SK-N-SH (cell line): ENCODE results near the gene GAMT. TPM values are rescaled to one million over a fixed set of nuclear protein-coding genes. Genes with fewer than 3 reads are reported as not detected.

ENCODE experiments used
- CTCF ChIA-PET: fragments of 300-600, 350-600 bp; formaldehyde crosslinking; extraction: SDS; loops from one replicate; lab custom pipeline; 2021; lab: Yijun Ruan, JAX
- POLR2A ChIA-PET: fragments of 350-600 bp; sonication (Branson Sonifier 250); formaldehyde crosslinking; extraction: SDS; loops from one replicate; lab custom pipeline; 2020; ENCODE audit warnings: antibody characterized with exemption, inconsistent platforms; lab: Yijun Ruan, JAX
- DNase-seq: peaks from one replicate; pipeline ENCODE4 v3.0.0; 2012
- H2AFZ ChIP-seq: fragments of 200-600 bp; sonication (generic); 2 replicates; pipeline ENCODE4 v1.8.1; 2016; ENCODE audit warnings: antibody characterized with exemption, mild to moderate bottlenecking, low read depth
- H3F3A ChIP-seq: fragments of 200-600 bp; sonication (generic); replicated peaks from 2 replicates; pipeline ENCODE3; 2016; ENCODE audit warnings: antibody characterized with exemption, mild to moderate bottlenecking; ENCODE audit not compliant: insufficient read depth
- H3K27ac ChIP-seq, 2 experiments: fragments of 200-500 bp in 1 of 2; fragments of 200-600 bp in 1 of 2; sonication (Bioruptor generic) in 1 of 2; sonication (generic), shearing (Covaris generic) in 1 of 2; 2 replicates each; pipeline versions ENCODE4 v1.5.1 to v1.6.1; 2014 to 2016; ENCODE audit warnings: low read depth in 2 of 2, inconsistent platforms in 1 of 2, low read length in 1 of 2, mild to moderate bottlenecking in 1 of 2, mixed read lengths in 1 of 2
- H3K27me3 ChIP-seq: fragments of 200-600 bp; sonication (generic), shearing (Covaris generic); 2 replicates; pipeline ENCODE4 v1.6.1; 2016; ENCODE audit warnings: mixed run types; ENCODE audit not compliant: insufficient read depth
- H3K36me3 ChIP-seq, 2 experiments: fragments of 200-500 bp in 1 of 2; fragments of 200-600 bp in 1 of 2; sonication (Bioruptor generic) in 1 of 2; sonication (generic) in 1 of 2; replicated peaks in 1 of 2; 2 replicates each; pipeline versions ENCODE3 to v1.5.1; 2014 to 2016; ENCODE audit warnings: low read length in 1 of 2, mild to moderate bottlenecking in 1 of 2; ENCODE audit not compliant: insufficient read depth in 2 of 2, control insufficient read depth in 1 of 2
- H3K4me1 ChIP-seq, 2 experiments: fragments of 200-500 bp in 1 of 2; fragments of 200-600 bp in 1 of 2; sonication (Bioruptor generic) in 1 of 2; sonication (generic), shearing (Covaris generic) in 1 of 2; 2 replicates each; pipeline versions ENCODE4 v1.5.1 to v1.6.1; 2014 to 2016; ENCODE audit warnings: low read depth in 1 of 2, low read length in 1 of 2, mixed run types in 1 of 2; ENCODE audit not compliant: insufficient read depth in 2 of 2, control insufficient read depth in 1 of 2
- H3K4me2 ChIP-seq: fragments of 200-600 bp; sonication (generic), shearing (Covaris generic); 2 replicates; pipeline ENCODE4 v1.6.1; 2017; ENCODE audit warnings: mixed run types
- H3K4me3 ChIP-seq, 2 experiments: fragments of 200-500 bp in 1 of 2; fragments of 200-600 bp in 1 of 2; sonication (Bioruptor generic) in 1 of 2; sonication (generic), shearing (Covaris generic) in 1 of 2; 2 replicates each; pipeline versions ENCODE4 v1.5.1 to v1.8.1; 2014 to 2016; ENCODE audit warnings: low read depth in 2 of 2, inconsistent platforms in 1 of 2, low read length in 1 of 2, mild to moderate bottlenecking in 1 of 2, mixed read lengths in 1 of 2, moderate library complexity in 1 of 2
- H3K79me2 ChIP-seq: fragments of 200-600 bp; sonication (generic); 2 replicates; pipeline ENCODE4 v1.8.1; 2017; ENCODE audit warnings: mild to moderate bottlenecking; ENCODE audit not compliant: insufficient read depth
- H3K9ac ChIP-seq: fragments of 200-600 bp; sonication (generic); 2 replicates; pipeline ENCODE4 v1.6.1; 2017; ENCODE audit warnings: mixed run types
- H3K9me2 ChIP-seq: fragments of 200-600 bp; sonication (generic); 2 replicates; pipeline ENCODE4 v1.6.1; 2017; ENCODE audit warnings: mixed run types
- H3K9me3 ChIP-seq: fragments of 200-600 bp; sonication (generic); 2 replicates; pipeline ENCODE4 v1.6.1; 2017; ENCODE audit warnings: mixed run types, mild to moderate bottlenecking, moderate library complexity
- H4K20me1 ChIP-seq: fragments of 200-600 bp; sonication (generic); 2 replicates; pipeline ENCODE4 v1.6.1; 2017; ENCODE audit warnings: mild to moderate bottlenecking, mixed run types; ENCODE audit not compliant: insufficient read depth
- ELF1 ChIP-seq: IDR thresholded peaks from 2 replicates; pipeline ENCODE4 v1.4.0; 2012
- EZH2phosphoT487 ChIP-seq: fragments of 200-600 bp; sonication (generic); IDR thresholded peaks from 2 replicates; pipeline ENCODE4 v1.6.1; 2017; ENCODE audit warnings: low read depth, mixed run types, mild to moderate bottlenecking, antibody characterized with exemption, moderate library complexity, borderline replicate concordance
- MXI1 ChIP-seq: IDR thresholded peaks from 2 replicates; pipeline ENCODE4 v1.6.1; 2012; ENCODE audit warnings: mild to moderate bottlenecking, low read depth, low read length, improper control_type of control experiment
- NFIC ChIP-seq: IDR thresholded peaks from 2 replicates; pipeline ENCODE4 v1.4.0; 2012; ENCODE audit warnings: borderline replicate concordance
- NRF1 ChIP-seq: IDR thresholded peaks from 2 replicates; pipeline ENCODE4 v1.6.1; 2012; ENCODE audit warnings: low read depth, mild to moderate bottlenecking, low read length
- POLR2AphosphoS5 ChIP-seq: IDR thresholded peaks from 2 replicates; pipeline ENCODE4 v1.6.1; 2012; ENCODE audit warnings: low read depth, low read length
- RAD21 ChIP-seq: IDR thresholded peaks from 2 replicates; pipeline ENCODE4 v1.6.1; 2012; ENCODE audit warnings: mild to moderate bottlenecking, low read length
- RXRA ChIP-seq: IDR thresholded peaks from 2 replicates; pipeline ENCODE4 v1.4.0; 2012; ENCODE audit warnings: low read depth, mild to moderate bottlenecking, borderline replicate concordance
- TCF12 ChIP-seq: IDR thresholded peaks from 2 replicates; pipeline ENCODE4 v1.4.0; 2012
- TEAD4 ChIP-seq: IDR thresholded peaks from 2 replicates; pipeline ENCODE4 v1.4.0; 2012; ENCODE audit warnings: mild to moderate bottlenecking, borderline replicate concordance; ENCODE audit not compliant: insufficient read depth
- YY1 ChIP-seq: IDR thresholded peaks from 2 replicates; pipeline ENCODE4 v1.4.0; 2012; ENCODE audit warnings: low read depth, mild to moderate bottlenecking
- WGBS: methylation state at CpG from one replicate; pipeline ENCODE4 v1.1.6; 2017; ENCODE audit warnings: low lambda C conversion rate; 5-methylcytosine and 5-hydroxymethylcytosine counted together
- polyA plus RNA-seq, 3 experiments: library from polyadenylated mRNA; depleted of rRNA; stranded (reverse); fragments of >200 nt; gene quantifications; 2 replicates each; pipeline ENCODE4 v1.2.3, GENCODE V29; 2012
- TF ChIP-seq, protein P1 (sequence below): IDR thresholded peaks from 2 replicates; pipeline ENCODE4; 2012
- TF ChIP-seq, protein P2 (sequence below): IDR thresholded peaks from 2 replicates; pipeline ENCODE4 v1.4.0; 2012; ENCODE audit warnings: low read depth, borderline replicate concordance

GAMT gene
- polyA plus RNA-seq, 1 of the 3 experiments (the other 2 are of a cell fraction) = 85.3 TPM

DNA sequence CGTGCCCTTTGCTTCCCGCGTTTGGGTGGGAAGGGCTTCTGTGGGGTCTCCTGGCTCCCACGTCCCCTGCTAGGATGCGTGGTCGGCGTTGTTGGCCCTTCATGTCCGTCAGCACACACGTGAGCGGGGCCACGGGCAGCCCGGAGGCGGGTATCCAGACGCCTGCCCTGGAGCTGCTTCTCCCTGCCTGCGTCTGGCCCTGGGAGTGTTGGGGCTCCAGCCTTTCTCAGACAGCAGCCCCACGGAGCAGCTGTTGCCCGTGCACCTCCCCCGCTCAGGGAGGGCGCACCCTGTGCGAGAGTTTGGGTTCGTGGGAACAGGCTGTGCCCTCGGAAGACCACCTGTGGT lies 20.6 kb upstream of the GAMT start:
- ChIA-PET POLR2A (interaction anchor here (1.0 kb wide), 1 partner anchor 20 kb away, joined by 3 read pairs; no protein-coding TSS in a partner anchor), CTCF (interaction anchor here (2.0 kb wide), 1 partner anchor 23 kb away, joined by 12 read pairs; no protein-coding TSS in a partner anchor)
- Histone ChIP-seq H3K36me3 (peaks cover 7 to 92% of the 10 kb centered on the region in 2 experiments), H3K9me3 (no peaks in the 10 kb centered on the region), H3K4me3 (no peak overlapping the region), H4K20me1 (peaks cover 52% of the 10 kb centered on the region), H3K9ac (no peak overlapping the region), H3K27me3 (no peaks in the 10 kb centered on the region), H3K4me1 (no peaks in the 10 kb centered on the region; a peak in 1 of 4 replicates), H3K4me2 (no peak overlapping the region), H2AFZ (no peak overlapping the region), H3K9me2 (no peaks in the 10 kb centered on the region), H3K79me2 (peaks cover 63% of the 10 kb centered on the region), H3K27ac (no peak overlapping the region), H3F3A (no peaks in the 10 kb centered on the region)
- DNase-seq = no peak
- 94% methylated on average over 3 of the region's 22 CpGs for WGBS
- TF ChIP-seq, protein P1, sequence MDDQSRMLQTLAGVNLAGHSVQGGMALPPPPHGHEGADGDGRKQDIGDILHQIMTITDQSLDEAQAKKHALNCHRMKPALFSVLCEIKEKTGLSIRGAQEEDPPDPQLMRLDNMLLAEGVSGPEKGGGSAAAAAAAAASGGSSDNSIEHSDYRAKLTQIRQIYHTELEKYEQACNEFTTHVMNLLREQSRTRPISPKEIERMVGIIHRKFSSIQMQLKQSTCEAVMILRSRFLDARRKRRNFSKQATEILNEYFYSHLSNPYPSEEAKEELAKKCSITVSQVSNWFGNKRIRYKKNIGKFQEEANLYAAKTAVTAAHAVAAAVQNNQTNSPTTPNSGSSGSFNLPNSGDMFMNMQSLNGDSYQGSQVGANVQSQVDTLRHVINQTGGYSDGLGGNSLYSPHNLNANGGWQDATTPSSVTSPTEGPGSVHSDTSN = no peak
- TF ChIP-seq RXRA (no peak), RAD21 (no peak), YY1 (no peak), POLR2AphosphoS5 (no peak), ELF1 (no peak)
- TF ChIP-seq, protein P2, sequence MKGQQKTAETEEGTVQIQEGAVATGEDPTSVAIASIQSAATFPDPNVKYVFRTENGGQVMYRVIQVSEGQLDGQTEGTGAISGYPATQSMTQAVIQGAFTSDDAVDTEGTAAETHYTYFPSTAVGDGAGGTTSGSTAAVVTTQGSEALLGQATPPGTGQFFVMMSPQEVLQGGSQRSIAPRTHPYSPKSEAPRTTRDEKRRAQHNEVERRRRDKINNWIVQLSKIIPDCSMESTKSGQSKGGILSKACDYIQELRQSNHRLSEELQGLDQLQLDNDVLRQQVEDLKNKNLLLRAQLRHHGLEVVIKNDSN = no peak

DNA sequence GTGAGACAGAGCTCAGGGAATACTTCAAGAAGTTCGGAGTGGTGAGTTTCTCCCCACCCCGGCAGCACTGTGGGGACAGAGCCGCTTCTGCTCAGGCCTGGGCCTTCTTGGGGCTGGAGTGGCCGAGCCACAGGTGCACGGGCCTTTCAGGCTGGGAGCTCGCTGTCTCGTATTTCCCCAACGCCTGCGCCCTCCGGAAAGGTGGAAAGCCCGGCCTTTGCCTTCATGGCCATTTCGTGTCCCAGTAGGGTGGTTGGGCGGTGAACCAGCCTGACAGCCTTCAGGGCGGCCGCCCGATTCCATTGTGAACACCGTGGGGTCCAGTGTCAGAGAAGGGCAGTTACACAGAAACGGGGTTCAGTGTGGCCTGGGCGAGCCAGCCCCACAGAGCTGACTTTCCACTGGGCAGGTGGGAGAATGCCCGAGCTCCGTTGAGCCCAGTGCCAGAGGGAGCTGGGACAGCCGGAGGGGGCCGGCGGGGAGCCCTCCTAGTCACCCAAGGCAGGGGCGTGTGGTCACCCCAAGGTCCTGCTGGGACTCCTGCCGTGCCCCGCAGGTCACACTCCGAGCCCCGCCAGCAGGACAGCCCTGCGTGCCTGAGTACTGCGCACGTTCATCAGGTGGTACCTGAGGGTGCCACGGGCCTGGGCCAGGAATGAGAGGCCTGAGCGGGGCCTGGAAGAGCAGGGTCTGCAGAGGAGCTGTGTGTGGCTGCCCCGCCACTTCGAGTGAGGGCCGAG lies 20.0 kb upstream of the GAMT start:
- WGBS = 92% methylated on average over 14 of the region's 37 CpGs
- Histone ChIP-seq H3K27ac (no peak overlapping the region), H3K9ac (no peak overlapping the region), H3K79me2 (peaks cover 64% of the 10 kb centered on the region), H3K9me3 (no peaks in the 10 kb centered on the region), H3K36me3 (peaks cover 7 to 89% of the 10 kb centered on the region in 2 experiments), H3K27me3 (no peaks in the 10 kb centered on the region), H2AFZ (no peak overlapping the region), H3K4me1 (no peaks in the 10 kb centered on the region; a peak in 1 of 4 replicates), H4K20me1 (peaks cover 52% of the 10 kb centered on the region), H3K4me3 (no peak overlapping the region), H3F3A (no peaks in the 10 kb centered on the region), H3K4me2 (no peak overlapping the region), H3K9me2 (no peaks in the 10 kb centered on the region)
- TF ChIP-seq EZH2phosphoT487 = no peak
- no peak for TF ChIP-seq NFIC
- TF ChIP-seq MXI1 = no peak
- TF ChIP-seq TCF12 = no peak
- no peak for TF ChIP-seq NRF1
- TF ChIP-seq TEAD4 = no peak
- ChIA-PET CTCF (interaction anchor here (2.0 kb wide), 1 partner anchor 24 kb away, joined by 12 read pairs; no protein-coding TSS in a partner anchor), POLR2A (interaction anchor here (1.0 to 1.1 kb wide), 2 partner anchors 13 to 20 kb away, joined by 3 read pairs; no protein-coding TSS in a partner anchor)
- DNase-seq = no peak
